A549 (cell line): ENCODE measurements around the gene NUP214. TPM values are rescaled to one million over a fixed set of nuclear protein-coding genes. Genes with fewer than 3 reads are reported as not detected.
A peak's percentile ranks its signal among the peaks of the same experiment; 100 is the strongest.

ENCODE experiments used
- ATAC-seq, 2 experiments: fragments of 200-7000 bp in 1 of 2; fragments of >200 bp in 1 of 2; cut with Nextera tagmentation in 1 of 2; cut with Tn5 transposase in 1 of 2; 3 replicates each; pipeline versions ENCODE4 v1.8.0 to v1.9.1; 2018 to 2020; ENCODE audit warnings: mild to moderate bottlenecking in 1 of 2, moderate library complexity in 1 of 2
- CTCF ChIA-PET: fragments of 300-600 bp; sonication (Branson Sonifier 250); formaldehyde crosslinking; extraction: SDS; loops from one replicate; lab custom pipeline; 2021; ENCODE audit warnings: antibody characterized with exemption, inconsistent platforms; lab: Yijun Ruan, JAX
- POLR2A ChIA-PET: fragments of 350-600 bp; formaldehyde crosslinking; extraction: SDS; loops from one replicate; lab custom pipeline; 2021; ENCODE audit warnings: antibody characterized with exemption, inconsistent platforms; lab: Yijun Ruan, JAX
- DNase-seq, 2 experiments: peaks; one replicate each; pipeline versions ENCODE4 v3.0.0 to v3.0.0-alpha.2; 2011 to 2016; ENCODE audit warnings: low read depth in 1 of 2, low spot score in 1 of 2
- FAIRE-seq: peaks from 2 replicates; lab custom pipeline; 2011; peaks lifted over from hg19 to GRCh38; lab: Jason Lieb, UNC
- H3K27ac ChIP-seq, 2 experiments: fragments of >200 bp; sonication (Bioruptor Twin); formaldehyde crosslinking; 3 replicates each; pipeline ENCODE4 v1.5.1; 2016 to 2017
- H3K4me1 ChIP-seq: fragments of >200 bp; sonication (Bioruptor Twin); formaldehyde crosslinking; 3 replicates; pipeline ENCODE4 v1.6.1; 2016
- H3K4me2 ChIP-seq: fragments of >200 bp; sonication (Bioruptor Twin); formaldehyde crosslinking; 3 replicates; pipeline ENCODE4 v1.6.1; 2016
- H3K4me3 ChIP-seq: fragments of >200 bp; sonication (Bioruptor Twin); formaldehyde crosslinking; 3 replicates; pipeline ENCODE4 v1.5.1; 2016
- H3K9me3 ChIP-seq: fragments of >200 bp; sonication (Bioruptor Twin); formaldehyde crosslinking; 3 replicates; pipeline ENCODE4 v1.6.1; 2016
- CHD2 ChIP-seq: fragments of 150-350 bp; IDR thresholded peaks from 2 replicates; pipeline ENCODE4 v1.6.1; 2014; ENCODE audit warnings: low read length; ENCODE audit not compliant: partially characterized antibody
- CHD4 ChIP-seq: fragments of 200-600 bp; sonication (generic); IDR thresholded peaks from 2 replicates; pipeline ENCODE4 v1.6.1; 2016; ENCODE audit warnings: antibody characterized with exemption, mild to moderate bottlenecking, borderline replicate concordance
- E2F6 ChIP-seq: IDR thresholded peaks from 2 replicates; pipeline ENCODE4 v1.6.1; 2012; ENCODE audit warnings: low read depth, borderline replicate concordance
- EHMT2 ChIP-seq: fragments of 200-600 bp; sonication (generic); IDR thresholded peaks from 2 replicates; pipeline ENCODE4 v1.6.1; 2016; ENCODE audit warnings: antibody characterized with exemption, low read depth, mild to moderate bottlenecking, moderate library complexity
- ELK1 ChIP-seq: fragments of 150-350 bp; IDR thresholded peaks from 2 replicates; pipeline ENCODE4 v1.6.1; 2014; ENCODE audit warnings: low read depth, mild to moderate bottlenecking, low read length
- EP300 ChIP-seq, 2 experiments: fragments of >200 bp; sonication (Bioruptor Twin); formaldehyde crosslinking; IDR thresholded peaks; 2 replicates in 1 of 2; 3 replicates in 1 of 2; pipeline ENCODE4 v1.6.1; 2016 to 2017
- FOSB ChIP-seq: fragments of 250-450 bp; sonication (Bioruptor Pico); IDR thresholded peaks from 2 replicates; pipeline ENCODE4 v1.5.0; 2020; ENCODE audit warnings: mild to moderate bottlenecking, moderate library complexity
- FOXS1 ChIP-seq: fragments of 250-450 bp; sonication (Bioruptor Pico); IDR thresholded peaks from 2 replicates; pipeline ENCODE4 v1.5.0; 2020; ENCODE audit warnings: mild to moderate bottlenecking, moderate library complexity
- HDAC2 ChIP-seq: fragments of 200-600 bp; sonication (generic); IDR thresholded peaks from 2 replicates; pipeline ENCODE4 v1.6.1; 2016
- HEYL ChIP-seq: fragments of 250-450 bp; sonication (Bioruptor Pico); IDR thresholded peaks from 2 replicates; pipeline ENCODE4 v1.8.0; 2021; ENCODE audit warnings: mild to moderate bottlenecking, moderate library complexity
- JUN ChIP-seq, 2 experiments: fragments of >200 bp; sonication (Bioruptor Twin); formaldehyde crosslinking; IDR thresholded peaks; 2 replicates in 1 of 2; 3 replicates in 1 of 2; pipeline ENCODE4 v1.6.1; 2016 to 2017
- MAFK ChIP-seq: fragments of 450-650 bp; IDR thresholded peaks from 2 replicates; pipeline ENCODE4 v1.6.1; 2014; ENCODE audit not compliant: partially characterized antibody
- MAX ChIP-seq: IDR thresholded peaks from 2 replicates; pipeline ENCODE4 v1.6.1; 2012
- NFE2L2 ChIP-seq: fragments of 150-350 bp; conservative IDR thresholded peaks from 2 replicates; pipeline ENCODE4 v1.6.1; 2014; ENCODE audit warnings: low read length
- NR3C1 ChIP-seq: fragments of >200 bp; sonication (Bioruptor Twin); formaldehyde crosslinking; IDR thresholded peaks from 3 replicates; pipeline ENCODE4 v1.6.1; 2017
- PBX3 ChIP-seq: IDR thresholded peaks from 2 replicates; pipeline ENCODE4 v1.6.1; 2012
- RAD21 ChIP-seq, 2 experiments: fragments of >200 bp in 1 of 2; sonication (Bioruptor Twin) in 1 of 2; formaldehyde crosslinking in 1 of 2; IDR thresholded peaks in 1 of 2; conservative IDR thresholded peaks in 1 of 2; 2 replicates in 1 of 2; 3 replicates in 1 of 2; pipeline ENCODE4 v1.6.1; 2012 to 2018; ENCODE audit warnings: inconsistent platforms in 1 of 2
- REST ChIP-seq: fragments of 200-600 bp; sonication (generic); IDR thresholded peaks from 2 replicates; pipeline ENCODE4 v1.6.1; 2016; ENCODE audit warnings: antibody characterized with exemption, mild to moderate bottlenecking, moderate library complexity
- RNF2 ChIP-seq: fragments of 200-600 bp; sonication (generic); IDR thresholded peaks from 2 replicates; pipeline ENCODE4 v1.6.1; 2016; ENCODE audit warnings: low read depth, mild to moderate bottlenecking, antibody characterized with exemption, moderate library complexity, borderline replicate concordance
- TP53 ChIP-seq: fragments of 250-450 bp; sonication (Bioruptor Pico); IDR thresholded peaks from 2 replicates; pipeline ENCODE4 v1.5.0; 2021; ENCODE audit warnings: mild to moderate bottlenecking, moderate library complexity
- WGBS: methylation state at CpG from one replicate; pipeline ENCODE4 v1.1.6; 2017; ENCODE audit errors: missing lambda C conversion rate; 5-methylcytosine and 5-hydroxymethylcytosine counted together
- polyA plus RNA-seq, 4 experiments: library from polyadenylated mRNA; depleted of rRNA in 3 of 4; stranded (reverse); fragments of >200 nt; fragmentation: RNase III in 1 of 4; extraction: RNeasy Plus Mini Kit Qiagen cat#74134 plus additional on column Dnase treatment in 1 of 4; gene quantifications; 2 replicates in 3 of 4; 3 replicates in 1 of 4; pipeline ENCODE4 v1.2.3, GENCODE V29; 2011 to 2017

The NUP214 gene
- polyA plus RNA-seq, 2 of the 4 experiments (the other 2 are of a cell fraction): 14.4 to 18.5 TPM

GRCh38 chr9:131226226-131226625 is 100.8 kb downstream of the NUP214 start:
- ChIA-PET POLR2A (no interaction called here), CTCF (interaction anchor here (1.3 kb wide), 1 partner anchor 48 kb away, joined by 3 read pairs; no protein-coding TSS in a partner anchor)
- H3K9me3 ChIP-seq: no peaks in the 10 kb centered on the region
- DNase-seq (peak in 1 of 2 experiments; percentile 58), FAIRE-seq (no peak), ATAC-seq (peak in 1 of 2 experiments; percentile 58; a peak in 3 of 6 replicates)
- H3K4me3 ChIP-seq: no peak overlapping the region
- H3K4me2 ChIP-seq: peak overlapping the region; percentile 65
- peaks cover 34% of the 10 kb centered on the region for H3K4me1 ChIP-seq
- H3K27ac ChIP-seq: peak overlapping the region in 1 of 2 experiments; percentile 12; a peak in 1 of 6 replicates
- 43% methylated on average over 3 of the region's 3 CpGs for WGBS
- TF ChIP-seq EP300 (IDR thresholded peaks at IDR 0.05) (no peak), JUN (IDR thresholded peaks at IDR 0.05) (no peak), HDAC2 (no peak), HEYL (CRISPR knock-in tag) (no peak), ELK1 (no peak), TP53 (CRISPR knock-in tag) (no peak), FOSB (CRISPR knock-in tag) (no peak), REST (no peak), CHD2 (no peak), RNF2 (no peak), E2F6 (no peak), MAX (no peak), EHMT2 (no peak), FOXS1 (CRISPR knock-in tag) (no peak), MAFK (no peak), NFE2L2 (no peak), NR3C1 (no peak), PBX3 (no peak), RAD21 (conservative IDR thresholded peaks at IDR 0.05 in 1 of 2, IDR thresholded peaks at IDR 0.05 in 1 of 2) (no peak), CHD4 (no peak)
